Bronchial epithelial cell (primary cell): ENCODE measurements around the gene ASAP2. TPM values are rescaled to one million over a fixed set of nuclear protein-coding genes. Genes with fewer than 3 reads are reported as not detected.

Experiments
- DNase-seq: peaks from one replicate; pipeline ENCODE4 v3.0.0-alpha.2; 2010; ENCODE audit warnings: low read depth
- FAIRE-seq: peaks from 2 replicates; lab custom pipeline; 2011; peaks lifted over from hg19 to GRCh38; lab: Jason Lieb, UNC
- H3K27me3 ChIP-seq: 2 replicates; pipeline ENCODE4 v1.5.1; 2011; ENCODE audit warnings: low read length; ENCODE audit not compliant: control insufficient read depth, insufficient read depth
- H3K36me3 ChIP-seq: 2 replicates; pipeline ENCODE4 v1.5.1; 2011; ENCODE audit warnings: low read length; ENCODE audit not compliant: control insufficient read depth, insufficient read depth
- H3K4me3 ChIP-seq: 2 replicates; pipeline ENCODE4 v1.5.1; 2011; ENCODE audit warnings: mild to moderate bottlenecking, low read depth, low read length, control low read depth
- total RNA-seq: library from RNA; depleted of rRNA; stranded (reverse); fragments of >200 nt; gene quantifications from 2 replicates; pipeline ENCODE4 v1.2.1, GENCODE V29; 2014
- TF ChIP-seq, protein P1 (sequence below): IDR thresholded peaks from 2 replicates; pipeline ENCODE4 v1.5.1; 2011; ENCODE audit warnings: mild to moderate bottlenecking, moderate library complexity, low read length, control low read depth, inconsistent platforms; ENCODE audit not compliant: insufficient read depth, severe bottlenecking

ASAP2 gene
- total RNA-seq, 1 donor from 2014 or later: 25.5 TPM

DNA sequence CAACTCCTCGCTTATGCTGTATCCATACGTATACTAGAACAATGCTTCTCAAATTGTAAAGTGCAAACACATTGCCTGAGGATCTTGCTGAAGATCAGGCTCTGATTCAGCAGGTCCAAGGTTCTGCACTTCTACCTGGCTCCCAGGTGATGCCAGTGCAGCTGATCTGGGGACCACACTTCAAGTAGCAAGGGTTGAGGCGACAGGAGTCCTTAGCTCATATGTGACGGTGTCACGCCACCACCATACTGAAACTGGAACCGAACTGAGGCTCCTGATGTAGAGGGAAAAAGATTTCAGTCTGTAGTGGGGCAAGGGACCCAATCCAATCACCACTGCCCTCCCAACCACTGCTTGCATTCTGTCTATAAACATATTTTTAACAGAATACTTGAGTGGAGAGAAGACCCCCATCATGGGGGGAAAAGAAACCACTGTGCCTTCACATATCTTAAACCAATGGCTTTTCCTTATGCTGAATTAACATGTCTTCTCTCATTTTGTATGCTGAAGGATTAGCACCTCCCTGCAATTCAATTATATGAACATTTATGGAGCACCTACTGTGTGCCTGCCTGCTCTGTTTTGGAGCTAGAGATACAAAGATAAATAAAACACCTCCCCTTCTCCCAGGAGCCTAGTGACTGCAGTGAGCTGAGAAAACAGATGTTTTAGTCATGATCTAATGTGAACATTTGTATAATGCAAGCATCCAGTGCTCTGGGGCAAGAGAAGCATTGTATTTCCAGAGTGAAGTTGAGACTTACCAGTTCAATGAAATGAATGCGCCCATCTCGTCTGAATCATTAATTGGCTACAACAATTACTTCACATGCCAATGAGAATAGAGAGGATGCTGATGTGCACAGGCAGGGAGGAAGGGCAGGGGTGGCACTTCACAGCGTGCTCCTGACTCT, 6.6 kb upstream of the ASAP2 start:
- FAIRE-seq (no peak), DNase-seq (no peak)
- Histone ChIP-seq H3K27me3 (no peaks in the 10 kb centered on the region), H3K36me3 (no peaks in the 10 kb centered on the region), H3K4me3 (no peak overlapping the region)
- TF ChIP-seq, protein P1, sequence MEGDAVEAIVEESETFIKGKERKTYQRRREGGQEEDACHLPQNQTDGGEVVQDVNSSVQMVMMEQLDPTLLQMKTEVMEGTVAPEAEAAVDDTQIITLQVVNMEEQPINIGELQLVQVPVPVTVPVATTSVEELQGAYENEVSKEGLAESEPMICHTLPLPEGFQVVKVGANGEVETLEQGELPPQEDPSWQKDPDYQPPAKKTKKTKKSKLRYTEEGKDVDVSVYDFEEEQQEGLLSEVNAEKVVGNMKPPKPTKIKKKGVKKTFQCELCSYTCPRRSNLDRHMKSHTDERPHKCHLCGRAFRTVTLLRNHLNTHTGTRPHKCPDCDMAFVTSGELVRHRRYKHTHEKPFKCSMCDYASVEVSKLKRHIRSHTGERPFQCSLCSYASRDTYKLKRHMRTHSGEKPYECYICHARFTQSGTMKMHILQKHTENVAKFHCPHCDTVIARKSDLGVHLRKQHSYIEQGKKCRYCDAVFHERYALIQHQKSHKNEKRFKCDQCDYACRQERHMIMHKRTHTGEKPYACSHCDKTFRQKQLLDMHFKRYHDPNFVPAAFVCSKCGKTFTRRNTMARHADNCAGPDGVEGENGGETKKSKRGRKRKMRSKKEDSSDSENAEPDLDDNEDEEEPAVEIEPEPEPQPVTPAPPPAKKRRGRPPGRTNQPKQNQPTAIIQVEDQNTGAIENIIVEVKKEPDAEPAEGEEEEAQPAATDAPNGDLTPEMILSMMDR: no peak

DNA sequence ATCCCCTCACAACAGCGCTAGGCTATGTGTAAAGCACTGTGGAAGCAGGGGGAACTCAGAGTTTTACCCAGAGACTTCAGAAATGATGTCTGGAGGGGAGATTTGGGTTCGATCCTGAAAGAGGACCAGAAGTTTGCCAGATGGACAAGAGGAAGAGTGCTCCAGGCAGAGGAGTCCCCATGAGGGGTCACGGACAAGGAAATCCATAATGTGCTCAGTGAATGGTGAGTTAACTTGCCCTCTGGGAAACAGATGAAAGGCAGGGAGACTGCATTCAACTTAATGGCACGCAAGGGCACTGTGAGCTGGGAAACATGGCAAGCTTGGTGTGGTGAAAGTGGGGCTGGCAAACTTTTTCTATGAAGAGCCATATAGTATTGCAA, 6.0 kb upstream of the ASAP2 start:
- TF ChIP-seq, protein P1: no peak

DNA sequence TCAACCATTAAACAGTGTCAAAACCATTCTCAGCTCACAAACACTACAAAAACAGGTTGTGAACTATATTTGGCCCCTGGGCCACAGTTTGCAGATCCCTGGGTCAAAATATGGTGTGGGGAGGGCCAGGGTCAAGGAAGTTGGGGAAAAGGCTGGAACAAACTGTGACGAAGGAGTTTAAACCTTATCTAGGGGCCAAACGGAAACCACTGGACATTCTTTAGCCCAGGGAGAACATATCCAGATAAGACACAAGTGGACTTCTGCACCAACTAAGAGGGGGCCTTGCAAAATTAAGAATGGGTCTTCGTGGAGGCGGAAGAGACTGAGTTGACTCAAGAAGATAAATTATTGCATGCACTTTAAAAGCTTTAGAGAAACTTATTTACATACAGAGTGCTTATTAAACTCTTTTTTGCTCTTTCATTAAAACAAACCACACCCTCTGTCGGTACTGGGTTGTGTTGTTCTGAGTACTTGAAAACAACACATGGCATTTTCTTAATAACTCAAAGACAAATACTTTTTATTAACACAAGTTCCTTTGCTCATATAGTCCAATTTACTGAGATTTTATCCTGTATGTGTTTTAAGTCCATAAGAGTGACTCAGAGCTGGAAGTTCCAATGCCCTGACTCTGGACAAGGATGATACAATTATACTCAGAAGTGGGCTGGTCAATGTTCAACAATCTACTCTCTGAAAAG, 5.3 kb upstream of the ASAP2 start:
- no peaks in the 10 kb centered on the region for H3K27me3 ChIP-seq
- FAIRE-seq: no peak
- TF ChIP-seq, protein P1: no peak
- H3K4me3 ChIP-seq: no peak overlapping the region
- peak; percentile 80 for DNase-seq
- no peaks in the 10 kb centered on the region for H3K36me3 ChIP-seq

More for the DNA sequence above, 6.0 kb upstream of the ASAP2 start:
- no peaks in the 10 kb centered on the region for H3K36me3 ChIP-seq
- no peak overlapping the region for H3K4me3 ChIP-seq
- DNase-seq (no peak), FAIRE-seq (no peak)
- no peaks in the 10 kb centered on the region for H3K27me3 ChIP-seq

DNA sequence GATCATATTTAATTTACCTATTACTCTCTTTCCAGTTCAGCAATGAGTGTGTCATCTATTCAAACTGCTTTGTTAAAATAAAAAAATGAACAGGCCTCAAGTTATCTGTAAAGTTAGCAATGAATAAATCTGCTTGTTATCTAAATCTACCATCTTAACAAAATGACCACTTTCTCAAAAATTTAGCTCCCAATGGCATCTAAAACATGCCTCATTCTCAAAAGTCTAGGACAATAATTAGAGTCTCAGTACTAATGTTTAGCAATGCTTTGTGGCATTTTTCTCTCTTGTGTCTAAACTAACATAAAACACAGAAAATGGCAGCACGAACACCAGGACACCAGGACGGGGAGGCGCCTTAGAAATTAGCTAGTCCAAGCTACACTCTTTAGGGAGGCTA, 3.6 kb upstream of the ASAP2 start:
- Histone ChIP-seq H3K4me3 (no peak overlapping the region), H3K36me3 (no peaks in the 10 kb centered on the region), H3K27me3 (no peaks in the 10 kb centered on the region)
- FAIRE-seq (no peak), DNase-seq (no peak)
- TF ChIP-seq, protein P1: no peak

DNA sequence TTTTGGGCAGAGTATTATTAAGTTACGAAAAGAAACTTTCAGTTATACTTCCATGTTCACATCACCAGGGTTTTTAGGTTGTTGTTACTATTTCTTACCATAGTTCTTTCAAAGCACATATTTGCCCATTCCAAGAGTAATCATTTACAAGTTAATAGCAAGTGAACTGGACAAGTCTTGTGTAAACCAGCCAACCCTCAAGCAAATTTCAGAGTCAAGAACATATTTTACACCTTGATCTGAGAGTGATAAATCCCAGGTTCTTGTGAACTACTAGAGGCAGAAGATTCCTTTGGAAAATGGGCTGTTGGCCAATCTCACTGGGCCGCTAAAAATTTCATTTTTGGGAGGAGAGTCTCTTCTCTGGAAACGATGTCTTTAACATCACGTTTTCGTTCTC, 2.7 kb upstream of the ASAP2 start:
- Histone ChIP-seq H3K36me3 (no peaks in the 10 kb centered on the region), H3K27me3 (no peaks in the 10 kb centered on the region), H3K4me3 (no peak overlapping the region)
- TF ChIP-seq, protein P1: no peak
- DNase-seq (no peak), FAIRE-seq (no peak)
